ENCODE data around the gene EP400. TPM values are rescaled to one million over a fixed set of nuclear protein-coding genes. Genes with fewer than 3 reads are reported as not detected.
A peak's percentile ranks its signal among the peaks of the same experiment; 100 is the strongest.

The EP400 gene
- polyA plus RNA-seq, 3 donors from 2014 or later, result 0.05 to 4.1 (median 0.74) TPM

- H3K27ac Mint-ChIP-seq, result no peak overlapping the region
- DNase-seq, result no peak
- no peak overlapping the region for H3K4me3 Mint-ChIP-seq
Observed at GRCh38 chr12:132053338-132054330, 103.9 kb downstream of the EP400 start.

GRCh38 chr12:132054983-132055382, 105.2 kb downstream of the EP400 start:
- Mint-ChIP-seq H3K27ac (peak overlapping the region in 1 of 6 donors; percentile 85), H3K27me3 (ENCODE audit: low read depth in 3 of 3) (peaks cover 0 to 2% (median 0%) of the 10 kb centered on the region in 3 donors), H3K4me3 (no peak overlapping the region), H3K36me3 (peaks cover 25 to 58% (median 40%) of the 10 kb centered on the region in 3 donors), H3K9me3 (no peaks in the 10 kb centered on the region), H3K4me1 (no peaks in the 10 kb centered on the region)
- DNase-seq, result no peak

More at GRCh38 chr12:132053338-132054330, 103.9 kb downstream of the EP400 start:
- Mint-ChIP-seq H3K36me3 (peaks cover 25 to 62% (median 38%) of the 10 kb centered on the region in 3 donors), H3K4me1 (no peaks in the 10 kb centered on the region), H3K9me3 (no peaks in the 10 kb centered on the region), H3K27me3 (ENCODE audit: low read depth in 3 of 3) (peaks cover 0 to 3% (median 0%) of the 10 kb centered on the region in 3 donors)

GRCh38 chr12:132055535-132056096, 105.9 kb downstream of the EP400 start:
- no peaks in the 10 kb centered on the region for H3K9me3 Mint-ChIP-seq
- no peaks in the 10 kb centered on the region for H3K27me3 Mint-ChIP-seq (ENCODE audit: low read depth in 3 of 3)
- peaks cover 22 to 56% (median 44%) of the 10 kb centered on the region in 3 donors for H3K36me3 Mint-ChIP-seq
- H3K27ac Mint-ChIP-seq, result peak overlapping the region in 2 of 6 donors; percentile 26 to 85
- DNase-seq, result no peak
- no peak overlapping the region for H3K4me3 Mint-ChIP-seq
- no peaks in the 10 kb centered on the region for H3K4me1 Mint-ChIP-seq

GRCh38 chr12:132056320-132056719, 106.6 kb downstream of the EP400 start:
- Mint-ChIP-seq H3K4me1 (no peaks in the 10 kb centered on the region), H3K9me3 (no peaks in the 10 kb centered on the region), H3K4me3 (no peak overlapping the region), H3K36me3 (peaks cover 20 to 55% (median 45%) of the 10 kb centered on the region in 3 donors), H3K27ac (peak overlapping the region in 1 of 6 donors; percentile 6), H3K27me3 (ENCODE audit: low read depth in 3 of 3) (peaks cover 2 to 4% (median 2%) of the 10 kb centered on the region in 3 donors)
- no peak for DNase-seq

DNA sequence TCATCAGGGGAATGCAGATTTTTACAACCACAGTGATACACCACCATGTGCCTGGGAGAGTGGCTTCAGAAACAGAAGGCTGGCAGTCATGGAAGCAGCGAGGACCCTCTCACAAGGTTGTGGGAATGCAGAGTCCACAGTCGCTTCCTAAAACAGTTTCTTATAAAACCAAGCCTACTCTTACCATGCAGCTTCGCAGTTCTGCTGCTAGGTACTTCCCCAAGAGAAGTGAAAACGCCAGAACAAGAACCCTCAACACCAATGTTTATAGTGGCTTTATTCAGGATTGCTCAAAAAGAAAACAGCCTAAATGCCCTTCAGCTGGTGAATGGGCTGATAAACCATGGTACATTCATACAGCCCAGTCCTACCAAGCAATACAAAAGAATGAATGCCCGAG, 107.2 kb downstream of the EP400 start:
- H3K27ac Mint-ChIP-seq, result peak overlapping the region in 1 of 6 donors; percentile 2
- H3K4me1 Mint-ChIP-seq, result no peaks in the 10 kb centered on the region
- no peak overlapping the region for H3K4me3 Mint-ChIP-seq
- peaks cover 2 to 6% (median 5%) of the 10 kb centered on the region in 3 donors for H3K27me3 Mint-ChIP-seq (ENCODE audit: low read depth in 3 of 3)
- peaks cover 18 to 56% (median 45%) of the 10 kb centered on the region in 3 donors for H3K36me3 Mint-ChIP-seq
- no peaks in the 10 kb centered on the region for H3K9me3 Mint-ChIP-seq
- no peak for DNase-seq

DNA sequence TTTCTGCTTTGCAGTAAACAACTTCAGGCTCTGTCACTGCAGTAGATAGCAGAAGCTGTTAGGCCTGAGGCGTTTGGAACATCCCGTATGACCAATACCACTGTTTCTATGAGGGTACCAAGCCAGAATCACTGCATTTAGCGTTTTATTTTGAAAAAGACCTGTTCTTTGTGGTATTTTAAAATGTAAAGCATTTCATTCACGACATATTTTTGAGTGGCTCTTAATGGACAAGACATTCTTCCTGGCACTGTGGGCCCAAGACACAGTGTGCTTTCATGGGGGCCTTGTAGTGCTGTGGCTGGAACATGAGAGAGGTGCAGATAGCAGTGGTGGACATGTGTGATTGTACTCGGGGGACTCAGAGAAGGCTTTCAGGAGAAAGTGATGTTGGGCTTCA, 107.9 kb downstream of the EP400 start:
- Mint-ChIP-seq H3K27me3 (ENCODE audit: low read depth in 3 of 3) (peaks cover 2 to 6% (median 5%) of the 10 kb centered on the region in 3 donors), H3K4me1 (no peaks in the 10 kb centered on the region), H3K4me3 (no peak overlapping the region), H3K36me3 (peaks cover 18 to 50% (median 43%) of the 10 kb centered on the region in 3 donors), H3K9me3 (no peaks in the 10 kb centered on the region), H3K27ac (no peak overlapping the region)
- no peak for DNase-seq

GRCh38 chr12:132061197-132061596, 111.5 kb downstream of the EP400 start:
- DNase-seq, result no peak
- Mint-ChIP-seq H3K4me1 (peaks cover 8 to 9% of the 10 kb centered on the region in 2 donors), H3K27ac (peak overlapping the region in 5 of 6 donors; percentile 4 to 51 (median 25)), H3K9me3 (no peaks in the 10 kb centered on the region), H3K4me3 (no peak overlapping the region), H3K27me3 (ENCODE audit: low read depth in 3 of 3) (peaks cover 2 to 6% (median 6%) of the 10 kb centered on the region in 3 donors), H3K36me3 (peaks cover 16 to 29% (median 27%) of the 10 kb centered on the region in 3 donors)

DNA sequence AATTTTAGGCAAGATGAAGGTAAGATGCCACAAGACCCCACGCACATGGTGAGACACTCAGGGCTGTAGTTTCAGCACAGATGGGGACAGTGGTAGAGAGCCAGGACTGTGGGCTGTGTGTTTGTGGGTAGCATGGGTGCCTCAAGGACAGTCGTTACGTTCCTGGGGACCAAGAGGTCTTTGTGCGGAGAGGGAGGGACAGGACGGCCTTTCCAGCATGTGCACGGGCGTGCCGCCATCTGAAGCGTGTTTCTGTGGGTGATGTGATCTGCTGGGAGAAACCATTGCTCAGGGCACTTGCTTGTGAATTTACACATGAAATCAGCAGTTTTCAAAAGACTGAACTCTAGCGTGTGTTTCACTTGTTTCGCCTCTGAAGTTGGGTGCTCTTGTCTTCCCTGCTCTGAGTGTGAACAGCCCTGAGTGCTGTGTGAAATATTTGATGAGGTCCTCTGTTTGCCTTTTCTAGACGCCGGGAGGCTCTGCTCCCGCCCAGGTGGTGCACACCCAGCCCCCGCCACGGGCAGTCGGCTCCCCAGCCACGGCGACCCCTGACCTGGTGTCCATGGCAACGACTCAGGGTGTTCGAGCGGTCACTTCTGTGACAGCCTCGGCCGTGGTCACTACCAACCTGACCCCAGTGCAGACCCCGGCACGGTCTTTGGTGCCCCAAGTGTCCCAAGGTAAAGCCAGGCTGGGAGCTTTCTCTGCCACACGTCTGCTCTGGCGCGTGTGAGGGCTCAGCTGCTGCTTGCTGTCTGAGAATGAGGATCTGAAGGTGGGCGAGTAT, 112.1 kb downstream of the EP400 start:
- Mint-ChIP-seq H3K9me3 (no peaks in the 10 kb centered on the region), H3K4me1 (peaks cover 13 to 14% of the 10 kb centered on the region in 2 donors), H3K4me3 (no peak overlapping the region), H3K27ac (peak overlapping the region in 3 of 6 donors; percentile 10 to 34 (median 25)), H3K27me3 (ENCODE audit: low read depth in 3 of 3) (peaks cover 2 to 6% (median 6%) of the 10 kb centered on the region in 3 donors), H3K36me3 (peaks cover 17 to 31% (median 23%) of the 10 kb centered on the region in 3 donors)
- DNase-seq, result no peak

GRCh38 chr12:132062481-132062880, 112.7 kb downstream of the EP400 start:
- Mint-ChIP-seq H3K4me3 (no peak overlapping the region), H3K4me1 (peaks cover 15 to 18% of the 10 kb centered on the region in 2 donors), H3K27ac (no peak overlapping the region), H3K9me3 (no peaks in the 10 kb centered on the region), H3K36me3 (peaks cover 14 to 27% (median 23%) of the 10 kb centered on the region in 3 donors), H3K27me3 (ENCODE audit: low read depth in 3 of 3) (peaks cover 2 to 7% (median 6%) of the 10 kb centered on the region in 3 donors)
- DNase-seq, result no peak

DNA sequence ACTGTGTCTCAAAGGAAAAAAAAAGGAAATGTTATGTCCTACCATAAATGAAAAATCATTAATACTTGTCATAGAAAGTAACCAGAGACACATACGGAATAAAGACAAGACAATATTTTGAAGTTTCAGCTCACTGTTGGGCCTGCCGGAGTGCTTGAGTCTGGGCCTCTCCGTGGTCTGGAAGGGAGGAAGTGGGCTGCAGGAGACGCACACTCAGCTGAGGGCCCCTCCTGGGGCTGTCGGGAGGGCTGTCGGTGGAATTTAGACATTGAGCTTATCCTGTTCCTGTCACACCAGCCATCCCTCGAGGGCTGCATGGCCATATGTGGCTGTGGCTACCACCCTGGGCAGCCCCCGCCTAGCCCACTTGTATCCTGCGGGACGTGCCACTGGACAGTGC, 113.7 kb downstream of the EP400 start:
- no peak for DNase-seq
- Mint-ChIP-seq H3K4me3 (no peak overlapping the region), H3K27ac (peak overlapping the region in 1 of 6 donors; percentile 23), H3K27me3 (ENCODE audit: low read depth in 3 of 3) (peaks cover 2 to 10% (median 6%) of the 10 kb centered on the region in 3 donors), H3K9me3 (no peaks in the 10 kb centered on the region), H3K4me1 (peaks cover 15 to 18% of the 10 kb centered on the region in 2 donors), H3K36me3 (peaks cover 10 to 22% (median 19%) of the 10 kb centered on the region in 3 donors)

DNA sequence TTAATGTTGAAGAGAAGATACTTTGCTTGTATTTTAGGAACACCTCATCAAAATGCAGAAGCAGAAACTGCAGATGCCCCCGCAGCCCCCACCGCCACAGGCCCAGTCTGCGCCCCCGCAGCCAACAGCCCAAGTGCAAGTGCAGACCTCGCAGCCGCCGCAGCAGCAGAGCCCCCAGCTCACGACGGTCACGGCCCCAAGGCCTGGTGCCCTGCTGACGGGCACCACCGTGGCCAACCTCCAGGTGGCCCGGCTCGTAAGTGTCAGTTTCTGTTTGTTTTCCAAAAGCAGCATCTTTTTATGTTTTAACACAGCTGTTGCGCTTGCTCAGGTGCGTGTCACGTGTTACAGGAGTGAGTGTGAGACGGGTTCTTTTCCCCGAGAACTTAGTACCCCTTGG, 114.9 kb downstream of the EP400 start:
- Mint-ChIP-seq H3K4me3 (no peak overlapping the region), H3K9me3 (no peaks in the 10 kb centered on the region), H3K27me3 (ENCODE audit: low read depth in 3 of 3) (peaks cover 2 to 10% (median 6%) of the 10 kb centered on the region in 3 donors), H3K36me3 (peaks cover 10 to 22% (median 19%) of the 10 kb centered on the region in 3 donors), H3K27ac (peak overlapping the region in 4 of 6 donors; percentile 22 to 37 (median 29)), H3K4me1 (peaks cover 15 to 18% of the 10 kb centered on the region in 2 donors)
- no peak for DNase-seq

GRCh38 chr12:132065203-132065602, 115.5 kb downstream of the EP400 start:
- H3K27me3 Mint-ChIP-seq (ENCODE audit: low read depth in 3 of 3), result peaks cover 2 to 10% (median 6%) of the 10 kb centered on the region in 3 donors
- H3K4me3 Mint-ChIP-seq, result no peak overlapping the region
- peaks cover 15 to 18% of the 10 kb centered on the region in 2 donors for H3K4me1 Mint-ChIP-seq
- peak overlapping the region in 2 of 6 donors; percentile 84 to 96 for H3K27ac Mint-ChIP-seq
- H3K9me3 Mint-ChIP-seq, result no peaks in the 10 kb centered on the region
- H3K36me3 Mint-ChIP-seq, result peaks cover 14 to 20% (median 15%) of the 10 kb centered on the region in 3 donors
- DNase-seq, result no peak

Measured in immature natural killer cell (primary cell).